HG02852 (cell line): Measurements from ENCODE around the gene RASA3.
A peak's percentile ranks its signal among the peaks of the same experiment; 100 is the strongest.

Source experiments
- ATAC-seq: cut with Tn5 transposase; IDR thresholded peaks from one replicate; pipeline ENCODE4 v1.9.1; 2021; ENCODE audit warnings: mild to moderate bottlenecking, moderate library complexity; ENCODE audit not compliant: unreplicated experiment

Gene RASA3

DNA sequence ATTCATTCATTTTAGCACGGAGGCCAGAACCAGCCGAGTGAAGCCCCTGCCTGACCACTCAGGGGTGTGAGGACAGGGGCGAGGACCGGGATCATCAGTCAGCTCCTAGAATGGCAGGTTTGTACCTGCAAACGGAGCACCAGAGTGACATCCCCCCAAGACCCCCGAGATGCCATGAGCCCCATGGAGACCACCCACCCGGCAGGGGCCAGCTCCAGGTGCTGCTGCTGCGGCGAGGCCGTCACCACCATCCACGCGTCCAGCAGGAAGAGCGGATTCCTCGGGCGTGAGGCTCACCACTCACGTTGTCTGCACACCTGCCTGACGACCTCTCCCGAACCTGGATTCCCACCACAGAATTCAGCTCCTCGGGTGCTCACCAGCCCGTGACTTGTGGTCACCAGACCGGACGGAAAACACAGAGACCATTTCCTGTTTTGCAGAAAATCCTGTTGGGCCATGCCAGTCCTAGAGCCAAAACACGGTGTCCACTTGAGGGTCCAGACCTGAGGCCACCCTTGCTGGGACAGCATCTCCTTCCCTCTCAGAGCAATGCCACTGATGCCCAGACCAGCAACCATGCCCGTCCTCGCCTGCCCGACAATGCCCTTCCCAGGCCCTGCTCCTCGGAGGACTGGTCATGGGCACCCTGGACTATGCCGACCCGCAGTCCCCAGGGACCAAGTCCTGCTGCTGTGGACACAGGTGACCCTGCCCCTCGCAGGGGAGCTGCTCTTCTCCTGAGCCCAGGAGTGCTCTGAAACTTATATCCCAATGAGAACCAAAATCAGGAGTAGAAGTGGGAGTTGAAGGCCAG, 74.2 kb downstream of the RASA3 start:
- ATAC-seq = no peak

- no peak for ATAC-seq
Observed at GRCh38 chr13:114057166-114058050, 75.0 kb downstream of the RASA3 start.

DNA sequence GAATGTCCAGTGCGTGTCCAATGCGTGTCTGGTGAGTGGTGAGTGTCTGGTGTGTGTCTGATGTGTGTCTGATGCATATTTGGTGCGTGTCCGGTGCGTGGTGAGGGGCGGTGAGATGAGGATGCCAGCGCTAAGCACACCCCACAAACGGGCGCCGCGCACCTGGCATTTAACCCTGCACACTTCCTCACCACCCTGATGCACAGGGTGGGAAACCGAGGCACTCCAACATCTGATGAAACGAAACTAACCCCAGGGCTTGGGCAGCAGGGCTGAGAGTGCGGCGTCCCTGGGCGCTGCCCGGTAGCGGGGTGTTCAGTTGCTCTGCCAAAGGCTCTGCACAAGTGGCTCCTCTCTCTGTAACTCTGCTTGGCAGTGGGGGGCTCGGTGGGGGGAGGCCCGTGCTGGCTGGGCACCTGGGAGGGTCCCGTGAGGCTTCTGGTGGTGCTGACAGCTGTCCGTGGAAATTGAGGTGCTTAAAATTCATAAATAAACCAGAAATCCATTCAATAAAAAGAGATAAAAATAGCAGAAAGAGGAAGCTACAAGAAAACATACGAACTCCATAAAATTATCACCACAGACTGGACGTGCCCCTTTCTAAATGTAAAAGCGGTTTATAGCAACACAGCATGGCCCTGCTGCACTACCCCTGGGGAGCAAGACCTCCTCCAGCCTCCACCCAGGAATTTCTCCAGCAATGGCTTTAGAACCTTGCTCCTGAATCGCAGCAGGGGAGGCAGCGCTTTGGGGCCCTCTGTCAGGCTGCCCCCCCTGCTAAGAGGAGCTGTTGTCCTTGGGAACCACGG, 76.0 kb downstream of the RASA3 start:
- ATAC-seq = no peak

- no peak for ATAC-seq
Observed at GRCh38 chr13:114055766-114056165, 76.7 kb downstream of the RASA3 start.

- ATAC-seq = no peak
Observed at GRCh38 chr13:114054830-114055439, 77.5 kb downstream of the RASA3 start.

GRCh38 chr13:114054264-114054663, 78.2 kb downstream of the RASA3 start:
- ATAC-seq = no peak

GRCh38 chr13:114053026-114053425, 79.4 kb downstream of the RASA3 start:
- no peak for ATAC-seq

DNA sequence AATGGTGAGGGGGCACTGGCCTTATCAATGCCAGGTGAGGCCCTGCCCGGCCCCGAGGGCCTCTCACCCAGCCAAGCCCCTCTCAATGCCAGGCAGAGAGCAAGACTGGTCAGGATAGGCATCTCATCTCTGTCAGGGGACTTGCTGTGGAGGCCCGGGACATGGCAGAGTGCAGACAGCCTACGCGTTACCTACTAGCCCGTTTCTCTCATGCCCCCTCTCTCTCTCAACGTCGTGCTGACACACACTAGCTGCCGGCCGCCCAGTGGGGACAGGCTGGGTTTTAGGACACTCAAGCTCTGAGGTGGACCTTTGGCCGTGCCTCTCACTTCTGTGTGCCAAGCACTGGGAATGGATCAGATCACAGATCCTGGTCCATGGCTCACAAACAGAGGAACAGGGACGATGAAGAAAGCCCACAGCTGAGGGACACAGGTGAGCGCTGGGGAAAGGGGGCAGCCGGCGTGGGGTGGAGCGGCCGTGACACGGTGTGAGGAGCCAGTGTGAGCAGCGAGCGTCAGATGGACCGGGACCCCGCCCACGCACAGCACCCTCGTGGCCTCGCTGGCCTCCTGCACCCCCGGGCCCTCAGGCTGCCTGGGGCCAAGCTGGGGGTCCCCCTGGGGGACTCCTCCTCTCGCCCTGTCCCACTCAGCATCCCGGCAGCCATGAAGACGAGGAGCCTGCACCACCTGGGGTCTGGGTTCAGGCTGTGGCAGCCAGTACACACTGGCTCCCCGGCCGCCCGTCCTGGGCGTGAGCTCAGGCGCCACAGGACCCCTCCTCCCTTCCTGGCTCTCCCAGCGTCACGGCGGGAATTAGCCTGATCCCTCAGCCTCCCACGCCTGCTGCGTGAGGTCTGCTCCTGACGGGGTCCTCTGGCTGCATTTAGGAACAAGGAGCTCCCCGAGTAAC, 81.6 kb downstream of the RASA3 start:
- ATAC-seq = no peak

- no peak for ATAC-seq
Observed at GRCh38 chr13:114049626-114050101, 82.8 kb downstream of the RASA3 start.

DNA sequence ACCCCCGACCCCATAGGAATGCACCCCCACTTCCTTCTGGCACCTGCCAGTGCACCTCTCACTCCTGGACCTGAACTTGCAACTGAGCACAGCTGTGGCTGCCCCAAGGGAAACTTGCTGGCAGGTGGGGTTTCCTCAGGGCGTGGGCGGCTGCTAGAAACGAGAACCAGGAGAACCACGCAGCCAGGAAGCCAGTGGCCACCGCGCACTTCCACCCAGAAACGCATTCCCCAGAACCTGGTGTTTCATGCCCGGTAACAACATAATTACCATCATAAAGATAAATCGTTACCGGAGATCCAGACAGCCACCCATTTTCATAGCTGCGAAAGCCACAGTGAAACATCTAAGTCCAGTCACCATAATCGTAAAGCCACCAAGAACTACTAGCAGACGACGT, 83.4 kb downstream of the RASA3 start:
- peak; percentile 54 for ATAC-seq

- ATAC-seq = no peak
Observed at GRCh38 chr13:114048443-114048842, 84.0 kb downstream of the RASA3 start.

DNA sequence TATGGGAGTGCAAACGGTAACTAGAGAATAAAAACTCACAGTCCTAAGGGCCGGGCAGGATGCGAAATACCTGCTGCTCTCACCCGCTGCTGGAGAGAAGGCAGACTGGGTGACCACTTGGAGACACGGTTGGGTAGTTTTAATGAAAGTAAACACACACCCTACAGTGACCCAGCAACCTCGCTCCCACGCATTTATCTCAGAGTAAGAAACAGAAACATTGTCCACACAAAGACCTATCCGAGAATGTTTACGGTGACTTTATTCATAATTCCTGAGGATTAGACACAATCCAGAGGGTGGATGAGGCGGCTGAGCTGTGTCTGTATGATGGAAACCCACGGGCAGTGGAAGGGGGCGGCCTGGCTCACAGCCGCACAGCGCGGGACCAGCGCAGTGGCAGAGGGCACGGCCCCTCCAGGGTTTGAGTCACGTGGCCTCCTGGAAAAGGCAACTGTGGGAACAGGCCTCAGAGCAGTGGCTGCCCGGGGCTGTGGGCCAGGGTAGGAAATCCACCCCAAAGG, 85.0 kb downstream of the RASA3 start:
- peak; percentile 54 for ATAC-seq

DNA sequence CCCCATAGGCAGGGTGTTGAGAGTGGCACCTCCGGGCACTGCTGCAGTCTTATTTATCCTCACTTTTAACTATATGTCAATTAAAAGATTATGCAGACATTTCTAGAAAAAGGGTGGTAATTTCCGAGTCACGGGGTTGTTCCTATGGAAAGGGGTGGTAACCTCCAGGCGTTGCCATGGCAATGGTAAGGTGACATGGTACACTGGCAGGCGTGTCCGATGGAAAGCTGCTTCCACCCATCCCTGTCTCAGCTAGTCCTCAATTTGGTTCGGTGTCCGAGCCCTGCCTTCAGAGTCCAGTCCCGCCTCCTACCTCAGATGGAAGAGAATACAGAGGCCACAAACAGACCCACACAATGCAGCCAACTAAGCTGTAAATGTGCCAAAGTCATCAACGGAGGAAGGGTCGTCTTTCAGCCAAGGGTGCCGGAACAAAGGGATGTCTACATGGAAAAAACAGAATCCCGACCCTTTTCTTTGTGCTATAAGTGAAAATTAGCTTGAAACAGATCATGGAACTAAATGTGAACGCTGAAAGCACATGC, 85.9 kb downstream of the RASA3 start:
- no peak for ATAC-seq

DNA sequence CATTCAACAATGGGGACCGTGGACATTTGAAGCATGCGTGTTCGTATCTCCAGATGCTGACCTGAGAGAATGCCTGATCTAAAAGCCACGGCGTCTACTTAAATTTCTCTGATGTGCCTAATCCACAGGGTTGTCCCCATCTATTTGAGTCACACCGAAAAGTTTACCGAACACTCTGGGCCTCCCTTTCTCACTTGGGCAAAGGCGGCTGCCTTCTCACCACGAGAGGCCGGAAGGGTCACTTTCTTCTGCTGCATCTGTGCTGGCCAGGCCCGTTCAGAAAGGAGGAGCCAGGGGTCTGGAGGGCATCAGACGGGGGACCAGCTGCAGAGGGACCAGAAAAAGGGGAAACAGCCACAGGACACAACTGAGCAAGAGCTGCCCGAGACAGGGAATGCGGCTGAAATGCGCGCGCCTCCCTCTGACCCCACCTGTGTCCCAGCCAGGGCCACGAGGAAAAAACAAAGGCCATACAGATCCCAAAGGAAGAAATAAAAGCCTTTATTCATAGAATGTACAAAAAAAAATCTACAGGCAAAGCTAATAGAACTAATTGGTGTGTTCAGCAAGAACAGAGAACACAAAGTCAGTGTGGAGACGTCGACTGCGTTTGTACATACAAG, 87.2 kb downstream of the RASA3 start:
- no peak for ATAC-seq

DNA sequence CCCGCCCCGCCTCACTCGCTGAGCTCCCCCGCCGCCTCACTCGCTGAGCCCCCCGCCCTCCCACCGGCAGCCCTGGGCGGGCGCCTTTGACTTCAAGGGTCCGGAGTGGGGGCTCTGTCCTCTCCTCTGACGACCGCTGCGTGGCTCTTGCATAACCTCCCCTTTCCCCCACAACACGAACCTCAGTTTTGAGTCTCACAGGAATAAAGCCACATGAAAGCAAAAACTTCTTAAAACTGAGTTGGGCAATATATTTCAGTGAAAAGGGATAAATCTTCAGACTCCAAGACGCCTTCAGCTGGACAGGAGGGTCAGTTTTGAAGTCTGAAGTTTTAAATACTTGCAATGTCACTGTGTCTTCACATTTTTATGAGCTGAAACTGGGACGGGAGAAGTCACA, 87.9 kb downstream of the RASA3 start:
- ATAC-seq = no peak

DNA sequence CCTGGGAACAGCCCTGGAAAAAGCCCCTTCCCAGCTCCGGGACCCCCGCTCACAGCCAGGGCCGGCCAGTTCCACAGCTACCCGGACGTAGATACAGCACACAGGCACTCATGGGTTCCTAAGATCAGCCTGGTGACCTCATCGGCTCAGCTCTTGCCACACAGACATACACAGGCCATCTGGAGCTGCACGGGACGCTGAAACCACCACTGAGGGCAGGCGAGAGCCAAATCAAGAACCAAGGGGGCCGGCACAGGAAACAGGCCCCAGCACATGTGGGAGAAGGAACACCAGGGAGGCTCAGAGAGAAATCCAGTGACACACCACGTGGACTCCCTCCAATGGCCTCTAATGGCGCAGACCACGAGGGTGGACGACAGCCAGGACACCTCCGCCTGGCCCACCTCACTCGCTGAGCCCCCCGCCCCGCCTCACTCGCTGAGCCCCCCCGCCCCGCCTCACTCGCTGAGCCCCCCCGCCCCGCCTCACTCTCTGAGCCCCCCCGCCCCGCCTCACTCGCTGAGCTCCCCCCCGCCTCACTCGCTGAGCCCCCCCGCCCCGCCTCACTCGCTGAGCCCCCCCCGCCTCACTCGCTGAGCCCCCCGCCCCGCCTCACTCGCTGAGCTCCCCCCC, 88.9 kb downstream of the RASA3 start:
- peak; percentile 54 for ATAC-seq

- ATAC-seq = no peak
Observed at GRCh38 chr13:114042066-114042815, 90.2 kb downstream of the RASA3 start.
